ENCODE data around the gene ADAMTS8. TPM values are rescaled to one million over a fixed set of nuclear protein-coding genes. Genes with fewer than 3 reads are reported as not detected.

The ADAMTS8 gene
- total RNA-seq, 4 donors from 2014 or later, result 1.2 to 7.3 (median 4.6) TPM

DNA sequence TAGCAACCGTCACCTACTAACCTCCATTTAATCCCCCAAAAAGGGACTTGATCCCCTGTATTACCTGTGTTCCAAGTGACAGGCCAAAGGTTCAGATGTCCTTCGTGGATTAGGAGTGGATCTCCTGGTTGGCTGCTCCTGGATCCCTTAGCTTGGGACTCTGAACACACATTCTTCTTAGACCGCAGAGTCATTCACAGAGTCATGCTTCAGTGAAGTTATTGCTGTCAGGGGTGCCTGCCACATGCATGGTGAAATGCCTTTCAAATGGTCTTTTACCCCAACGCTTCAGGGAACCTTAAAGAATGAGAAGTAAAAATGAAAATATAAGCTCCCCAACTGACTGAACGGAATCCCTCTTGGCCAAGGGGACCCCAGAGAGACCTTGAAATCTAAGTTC, 49.1 kb downstream of the ADAMTS8 start:
- no peaks in the 10 kb centered on the region for H3K36me3 ChIP-seq
- DNase-seq, result no peak
- no peaks in the 10 kb centered on the region for H3K4me1 ChIP-seq
- H3K27me3 ChIP-seq, result no peaks in the 10 kb centered on the region
- no peak overlapping the region for H3K4me3 ChIP-seq
- H3K27ac ChIP-seq, result no peak overlapping the region
- no peak for TF ChIP-seq POLR2A (IDR thresholded peaks at IDR 0.05)
- TF ChIP-seq, protein P1, sequence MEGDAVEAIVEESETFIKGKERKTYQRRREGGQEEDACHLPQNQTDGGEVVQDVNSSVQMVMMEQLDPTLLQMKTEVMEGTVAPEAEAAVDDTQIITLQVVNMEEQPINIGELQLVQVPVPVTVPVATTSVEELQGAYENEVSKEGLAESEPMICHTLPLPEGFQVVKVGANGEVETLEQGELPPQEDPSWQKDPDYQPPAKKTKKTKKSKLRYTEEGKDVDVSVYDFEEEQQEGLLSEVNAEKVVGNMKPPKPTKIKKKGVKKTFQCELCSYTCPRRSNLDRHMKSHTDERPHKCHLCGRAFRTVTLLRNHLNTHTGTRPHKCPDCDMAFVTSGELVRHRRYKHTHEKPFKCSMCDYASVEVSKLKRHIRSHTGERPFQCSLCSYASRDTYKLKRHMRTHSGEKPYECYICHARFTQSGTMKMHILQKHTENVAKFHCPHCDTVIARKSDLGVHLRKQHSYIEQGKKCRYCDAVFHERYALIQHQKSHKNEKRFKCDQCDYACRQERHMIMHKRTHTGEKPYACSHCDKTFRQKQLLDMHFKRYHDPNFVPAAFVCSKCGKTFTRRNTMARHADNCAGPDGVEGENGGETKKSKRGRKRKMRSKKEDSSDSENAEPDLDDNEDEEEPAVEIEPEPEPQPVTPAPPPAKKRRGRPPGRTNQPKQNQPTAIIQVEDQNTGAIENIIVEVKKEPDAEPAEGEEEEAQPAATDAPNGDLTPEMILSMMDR (IDR thresholded peaks at IDR 0.05), result no peak
- intact Hi-C loops (cut with DNase I; ENCODE audit: low total_unique reads), result no loop called here
- H3K9me3 ChIP-seq, result no peaks in the 10 kb centered on the region

GRCh38 chr11:130370845-130371590, 57.4 kb downstream of the ADAMTS8 start:
- Histone ChIP-seq H3K27ac (no peak overlapping the region), H3K9me3 (no peaks in the 10 kb centered on the region), H3K27me3 (no peaks in the 10 kb centered on the region), H3K4me3 (no peak overlapping the region), H3K36me3 (no peaks in the 10 kb centered on the region), H3K4me1 (no peaks in the 10 kb centered on the region)
- intact Hi-C loops (cut with DNase I; ENCODE audit: low total_unique reads), result no loop called here
- DNase-seq, result no peak
- TF ChIP-seq, protein P1 (IDR thresholded peaks at IDR 0.05), result no peak
- no peak for TF ChIP-seq POLR2A (IDR thresholded peaks at IDR 0.05)

DNA sequence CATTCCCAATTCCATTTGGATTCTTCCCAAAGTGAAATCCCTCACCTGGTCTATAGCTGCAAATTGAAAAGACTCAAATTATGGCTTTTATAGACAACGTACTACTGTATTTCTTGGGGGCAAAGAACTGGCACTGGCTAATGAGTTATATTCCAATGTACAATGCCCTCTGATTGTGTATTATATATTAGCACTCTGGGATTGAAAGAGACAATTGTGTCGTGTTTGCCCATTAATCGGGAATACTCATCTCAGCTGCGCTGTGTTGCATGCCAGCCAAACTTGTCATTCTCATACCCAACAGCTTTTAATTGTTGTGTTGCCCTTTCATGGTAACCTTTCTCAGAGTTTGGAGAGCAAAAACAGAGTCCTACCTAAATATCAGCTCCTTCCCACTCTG, 58.7 kb downstream of the ADAMTS8 start:
- no peak for TF ChIP-seq POLR2A (IDR thresholded peaks at IDR 0.05)
- TF ChIP-seq, protein P1 (IDR thresholded peaks at IDR 0.05), result no peak
- no peaks in the 10 kb centered on the region for H3K9me3 ChIP-seq
- H3K4me3 ChIP-seq, result no peak overlapping the region
- H3K27me3 ChIP-seq, result no peaks in the 10 kb centered on the region
- no peak overlapping the region for H3K27ac ChIP-seq
- H3K36me3 ChIP-seq, result no peaks in the 10 kb centered on the region
- intact Hi-C loops (cut with DNase I; ENCODE audit: low total_unique reads), result no loop called here
- H3K4me1 ChIP-seq, result no peaks in the 10 kb centered on the region
- DNase-seq, result no peak

DNA sequence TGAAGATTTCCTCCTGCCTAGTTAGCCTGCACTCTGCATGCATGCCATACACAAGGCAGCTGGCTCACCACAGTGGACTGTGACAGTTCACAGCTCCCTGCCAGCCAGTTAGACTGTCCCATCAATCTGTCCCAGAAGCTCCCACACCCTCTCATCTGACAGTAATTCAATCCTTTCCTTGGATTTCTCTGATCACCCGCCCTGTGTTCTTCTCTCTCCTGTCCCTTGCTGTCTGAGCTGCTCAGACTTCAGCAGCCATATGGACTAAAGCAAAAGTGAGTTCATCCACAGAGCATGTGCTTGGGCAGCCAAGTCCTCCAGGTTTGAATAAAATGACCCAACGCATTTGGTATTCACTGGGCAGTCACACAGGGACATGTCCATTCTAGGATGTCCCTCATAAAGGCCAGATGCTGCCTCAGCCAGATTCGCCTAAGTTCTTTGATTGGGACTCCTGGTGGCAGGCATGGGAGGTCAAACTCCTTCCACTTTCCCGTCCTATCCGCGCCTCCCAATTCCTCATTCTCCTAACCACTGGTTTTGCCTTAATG, 59.2 kb downstream of the ADAMTS8 start:
- Histone ChIP-seq H3K27ac (no peak overlapping the region), H3K36me3 (no peaks in the 10 kb centered on the region), H3K27me3 (no peaks in the 10 kb centered on the region), H3K4me1 (no peaks in the 10 kb centered on the region), H3K4me3 (no peak overlapping the region), H3K9me3 (no peaks in the 10 kb centered on the region)
- intact Hi-C loops (cut with DNase I; ENCODE audit: low total_unique reads), result no loop called here
- TF ChIP-seq, protein P1 (IDR thresholded peaks at IDR 0.05), result no peak
- TF ChIP-seq POLR2A (IDR thresholded peaks at IDR 0.05), result no peak
- no peak for DNase-seq

GRCh38 chr11:130359419-130359818, 69.0 kb downstream of the ADAMTS8 start:
- H3K36me3 ChIP-seq, result no peaks in the 10 kb centered on the region
- TF ChIP-seq, protein P1 (IDR thresholded peaks at IDR 0.05), result no peak
- no peak for TF ChIP-seq POLR2A (IDR thresholded peaks at IDR 0.05)
- no peaks in the 10 kb centered on the region for H3K27me3 ChIP-seq
- H3K9me3 ChIP-seq, result no peaks in the 10 kb centered on the region
- intact Hi-C loops (cut with DNase I; ENCODE audit: low total_unique reads), result no loop called here
- no peaks in the 10 kb centered on the region for H3K4me1 ChIP-seq
- no peak for DNase-seq
- no peak overlapping the region for H3K4me3 ChIP-seq
- H3K27ac ChIP-seq, result no peak overlapping the region
